ENCODE data around the gene TEX2.

TEX2 gene

GRCh38 chr17:64110379-64111152, 152.5 kb downstream of the TEX2 start:
- DNase-seq = no peak

- no peak for DNase-seq
Observed at GRCh38 chr17:64109400-64109799, 153.7 kb downstream of the TEX2 start.

GRCh38 chr17:64107500-64108236, 155.4 kb downstream of the TEX2 start:
- no peak for DNase-seq

- DNase-seq = no peak
Observed at GRCh38 chr17:64106918-64107317, 156.1 kb downstream of the TEX2 start.

- no peak for DNase-seq
Observed at GRCh38 chr17:64103391-64104364, 159.4 kb downstream of the TEX2 start.

- DNase-seq = no peak
Observed at GRCh38 chr17:64102627-64103390, 160.3 kb downstream of the TEX2 start.

GRCh38 chr17:64099543-64099942, 163.5 kb downstream of the TEX2 start:
- no peak for DNase-seq

All from activated CD8-positive, alpha-beta memory T cell treated with anti-CD3 and anti-CD28 coated beads, Interleukin-2, amount 50 U/mL, for 4 hours (primary cell).